ENCODE results near the gene LGR4. TPM values are rescaled to one million over a fixed set of nuclear protein-coding genes. Genes with fewer than 3 reads are reported as not detected.

The LGR4 gene
- total and polyA plus RNA-seq, 3 donors from 2014 or later = 33.0 to 120 (median 95.9) TPM

DNA sequence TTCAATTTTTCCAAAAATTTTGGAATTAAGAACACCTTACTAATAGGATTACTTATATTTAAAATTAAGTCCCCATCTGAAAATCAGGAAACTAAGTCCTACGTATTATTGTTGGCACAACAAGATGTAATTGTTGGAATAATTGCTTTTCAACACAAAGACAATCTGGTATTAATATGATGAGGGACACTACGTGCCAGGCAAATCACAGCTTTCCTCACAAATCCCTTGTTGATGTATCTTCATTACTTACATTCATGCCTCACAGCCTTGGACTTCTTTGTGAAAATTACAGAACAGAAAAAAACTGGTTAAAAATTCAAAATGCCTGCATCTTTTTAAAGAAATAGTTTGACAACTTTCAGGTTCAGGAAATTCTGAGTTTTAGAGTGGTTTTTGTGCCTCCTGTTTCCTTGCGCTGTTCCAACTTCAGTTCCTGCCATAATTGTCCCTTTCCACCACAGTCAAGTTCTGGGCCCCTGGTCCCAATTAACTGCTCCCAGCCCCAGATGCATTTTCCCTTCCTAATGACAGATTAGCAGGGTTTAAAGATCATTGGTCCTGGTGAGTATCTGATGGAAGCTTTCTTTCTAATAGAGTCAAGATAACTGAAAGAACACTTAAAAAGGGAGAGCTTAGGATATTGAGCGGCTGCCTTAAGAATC lies 86.3 kb downstream of the LGR4 start:
- no peaks in the 10 kb centered on the region for H3K27me3 ChIP-seq
- intact Hi-C loops (cut with DNase I; ENCODE audit: low total_unique reads) = no loop called here
- H3K27ac ChIP-seq = no peak overlapping the region
- TF ChIP-seq, protein P1, sequence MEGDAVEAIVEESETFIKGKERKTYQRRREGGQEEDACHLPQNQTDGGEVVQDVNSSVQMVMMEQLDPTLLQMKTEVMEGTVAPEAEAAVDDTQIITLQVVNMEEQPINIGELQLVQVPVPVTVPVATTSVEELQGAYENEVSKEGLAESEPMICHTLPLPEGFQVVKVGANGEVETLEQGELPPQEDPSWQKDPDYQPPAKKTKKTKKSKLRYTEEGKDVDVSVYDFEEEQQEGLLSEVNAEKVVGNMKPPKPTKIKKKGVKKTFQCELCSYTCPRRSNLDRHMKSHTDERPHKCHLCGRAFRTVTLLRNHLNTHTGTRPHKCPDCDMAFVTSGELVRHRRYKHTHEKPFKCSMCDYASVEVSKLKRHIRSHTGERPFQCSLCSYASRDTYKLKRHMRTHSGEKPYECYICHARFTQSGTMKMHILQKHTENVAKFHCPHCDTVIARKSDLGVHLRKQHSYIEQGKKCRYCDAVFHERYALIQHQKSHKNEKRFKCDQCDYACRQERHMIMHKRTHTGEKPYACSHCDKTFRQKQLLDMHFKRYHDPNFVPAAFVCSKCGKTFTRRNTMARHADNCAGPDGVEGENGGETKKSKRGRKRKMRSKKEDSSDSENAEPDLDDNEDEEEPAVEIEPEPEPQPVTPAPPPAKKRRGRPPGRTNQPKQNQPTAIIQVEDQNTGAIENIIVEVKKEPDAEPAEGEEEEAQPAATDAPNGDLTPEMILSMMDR (IDR thresholded peaks at IDR 0.05) = no peak
- TF ChIP-seq POLR2A (IDR thresholded peaks at IDR 0.05) = no peak
- H3K4me3 ChIP-seq = no peak overlapping the region
- H3K4me1 ChIP-seq = no peaks in the 10 kb centered on the region
- no peaks in the 10 kb centered on the region for H3K36me3 ChIP-seq (ENCODE audit: low read depth, missing control alignments)
- 69 to 85% methylated on average over 4 of the region's 4 CpGs for WGBS, 2 donors
- no peak for DNase-seq
- no peaks in the 10 kb centered on the region for H3K9me3 ChIP-seq

DNA sequence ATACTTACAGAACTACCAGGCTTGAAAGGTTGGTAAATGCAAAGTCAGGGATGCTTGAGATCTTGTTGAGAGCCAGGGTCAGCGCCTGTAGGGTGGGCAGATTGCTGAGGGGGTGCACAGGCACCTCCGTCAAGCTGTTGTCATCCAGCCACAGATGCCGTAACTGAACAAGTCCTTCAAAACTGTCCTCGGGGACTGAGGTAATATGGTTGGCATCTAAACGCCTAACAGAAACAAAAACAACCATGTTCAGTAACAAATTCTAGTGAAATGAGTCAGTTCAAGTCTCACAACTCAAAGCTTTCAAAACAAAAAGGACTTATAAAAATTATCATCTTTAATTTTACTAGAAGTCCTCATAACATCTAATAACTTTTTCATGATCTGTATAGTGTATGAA lies 87.3 kb downstream of the LGR4 start:
- H3K9me3 ChIP-seq = no peaks in the 10 kb centered on the region
- no peaks in the 10 kb centered on the region for H3K4me1 ChIP-seq
- 77 to 80% methylated on average over 5 of the region's 5 CpGs for WGBS, 2 donors
- H3K4me3 ChIP-seq = no peak overlapping the region
- H3K27me3 ChIP-seq = no peaks in the 10 kb centered on the region
- no peak overlapping the region for H3K27ac ChIP-seq
- H3K36me3 ChIP-seq (ENCODE audit: low read depth, missing control alignments) = no peaks in the 10 kb centered on the region
- DNase-seq = no peak
- intact Hi-C loops (cut with DNase I; ENCODE audit: low total_unique reads) = no loop called here
- no peak for TF ChIP-seq POLR2A (IDR thresholded peaks at IDR 0.05)
- TF ChIP-seq, protein P1 (IDR thresholded peaks at IDR 0.05) = no peak

DNA sequence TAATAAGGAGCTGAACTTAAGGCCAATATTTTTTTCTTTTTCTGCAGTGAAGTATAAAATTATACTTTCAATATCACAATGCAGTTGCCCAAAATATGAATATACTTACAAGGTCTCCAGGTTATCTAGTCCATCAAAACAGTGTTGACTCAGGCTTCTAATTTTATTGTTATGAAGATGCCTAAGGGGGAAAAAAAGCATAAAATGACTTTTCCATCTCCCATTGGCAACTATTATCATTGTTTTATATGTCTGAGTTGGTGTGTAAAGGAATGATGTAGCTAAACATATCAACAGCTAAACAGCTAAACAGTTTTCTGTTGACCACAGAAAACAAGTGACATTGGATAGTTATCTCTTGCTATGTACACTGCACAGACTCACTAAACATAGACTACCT lies 88.4 kb downstream of the LGR4 start:
- Histone ChIP-seq H3K27me3 (no peaks in the 10 kb centered on the region), H3K4me1 (no peaks in the 10 kb centered on the region), H3K4me3 (no peak overlapping the region), H3K36me3 (ENCODE audit: low read depth, missing control alignments) (no peaks in the 10 kb centered on the region), H3K9me3 (no peaks in the 10 kb centered on the region), H3K27ac (no peak overlapping the region)
- intact Hi-C loops (cut with DNase I; ENCODE audit: low total_unique reads) = no loop called here
- no peak for TF ChIP-seq POLR2A (IDR thresholded peaks at IDR 0.05)
- TF ChIP-seq, protein P1 (IDR thresholded peaks at IDR 0.05) = no peak
- DNase-seq = no peak

DNA sequence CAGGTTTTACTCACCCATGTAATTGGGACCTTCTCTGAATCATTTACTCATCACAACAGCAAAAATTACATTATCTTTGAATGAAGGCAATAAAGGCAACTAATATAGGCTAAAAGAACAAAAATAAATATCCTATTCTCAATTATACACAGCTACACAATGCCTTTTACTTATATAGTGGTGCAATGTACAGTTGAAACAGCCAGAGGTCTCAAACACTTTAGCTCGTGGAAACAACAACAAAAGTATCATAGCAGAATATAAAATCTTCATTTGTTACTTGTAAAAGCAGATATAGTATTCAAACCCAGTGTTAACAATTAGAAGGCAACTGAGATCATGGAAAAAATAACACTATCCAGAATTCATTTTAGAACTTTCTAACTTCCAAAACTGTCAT lies 88.9 kb downstream of the LGR4 start:
- no peaks in the 10 kb centered on the region for H3K9me3 ChIP-seq
- TF ChIP-seq POLR2A (IDR thresholded peaks at IDR 0.05) = no peak
- TF ChIP-seq, protein P1 (IDR thresholded peaks at IDR 0.05) = no peak
- intact Hi-C loops (cut with DNase I; ENCODE audit: low total_unique reads) = no loop called here
- no peak for DNase-seq
- H3K4me3 ChIP-seq = no peak overlapping the region
- H3K27ac ChIP-seq = no peak overlapping the region
- 66 to 68% methylated on average over 1 of the region's 1 CpG for WGBS, 2 donors
- no peaks in the 10 kb centered on the region for H3K4me1 ChIP-seq
- no peaks in the 10 kb centered on the region for H3K27me3 ChIP-seq
- H3K36me3 ChIP-seq (ENCODE audit: low read depth, missing control alignments) = no peaks in the 10 kb centered on the region

GRCh38 chr11:27381238-27381666 lies 91.3 kb downstream of the LGR4 start:
- no peak overlapping the region for H3K4me3 ChIP-seq
- no peaks in the 10 kb centered on the region for H3K4me1 ChIP-seq
- no peak for DNase-seq
- no peak overlapping the region for H3K27ac ChIP-seq
- no peaks in the 10 kb centered on the region for H3K9me3 ChIP-seq
- 77 to 92% methylated on average over 5 of the region's 5 CpGs for WGBS, 2 donors
- TF ChIP-seq, protein P1 (IDR thresholded peaks at IDR 0.05) = no peak
- TF ChIP-seq POLR2A (IDR thresholded peaks at IDR 0.05) = no peak
- peaks cover 2% of the 10 kb centered on the region for H3K36me3 ChIP-seq (ENCODE audit: low read depth, missing control alignments)
- no peaks in the 10 kb centered on the region for H3K27me3 ChIP-seq
- intact Hi-C loops (cut with DNase I; ENCODE audit: low total_unique reads) = no loop called here

All from testis (tissue), 3 donors.